Ovary (tissue), 9 donors: ENCODE data around the gene PANK3. TPM values are rescaled to one million over a fixed set of nuclear protein-coding genes. Genes with fewer than 3 reads are reported as not detected.
"Not testable (repeated sequence)": the region's sequence is repeated elsewhere in the genome, so short reads cannot be mapped to it uniquely, and the experiment has no call there.

Source experiments
- DNase-seq, 5 donors: peaks; one replicate each; pipeline ENCODE4 v3.0.0-alpha.2; 2019 to 2020
- H3K27ac ChIP-seq, 2 donors: fragments of 200-600 bp; one replicate each; pipeline versions ENCODE4 v1.5.1 to v1.8.0; 2019 to 2022
- H3K27me3 ChIP-seq: fragments of 200-600 bp; one replicate; pipeline ENCODE4 v1.8.0; 2022
- H3K36me3 ChIP-seq: fragments of 200-600 bp; sonication (generic); one replicate; pipeline ENCODE4 v1.5.1; 2019
- H3K4me1 ChIP-seq: one replicate; pipeline ENCODE4 v1.8.1; 2013; ENCODE audit warnings: mild to moderate bottlenecking, moderate library complexity; ENCODE audit not compliant: insufficient read depth
- H3K4me3 ChIP-seq: fragments of 200-600 bp; sonication (generic); one replicate; pipeline ENCODE4 v1.5.1; 2017
- H3K9me3 ChIP-seq, 2 donors: fragments of 200-600 bp in 1 of 2; sonication (generic) in 1 of 2; one replicate each; pipeline versions ENCODE4 v1.5.1 to v1.8.1; 2013 to 2019; ENCODE audit warnings: mild to moderate bottlenecking in 1 of 2, moderate library complexity in 1 of 2
- EP300 ChIP-seq: sonication (generic); formaldehyde crosslinking; IDR thresholded peaks from one replicate; pipeline ENCODE4 v1.6.1; 2017; ENCODE audit warnings: antibody characterized with exemption
- POLR2A ChIP-seq: fragments of 450-650 bp; IDR thresholded peaks from one replicate; pipeline ENCODE4 v1.6.1; 2017; ENCODE audit warnings: antibody characterized with exemption, mild to moderate bottlenecking, moderate library complexity
- WGBS, 3 donors: extraction: QIAGEN DNeasy Blood & Tissue Kit in 1 of 3; methylation state at CpG; one replicate each; pipeline versions ENCODE4 v1.1.5 to v1.1.7; 2013 to 2017; 5-methylcytosine and 5-hydroxymethylcytosine counted together
- intact Hi-C, 4 donors: fragments of 100-400 bp; cut with DNase I; formaldehyde crosslinking; loops; one replicate each; pipeline versions ENCODE4 v1.11.0 to v1.15.1; 2022 to 2023
- polyA plus RNA-seq, 2 donors: library from polyadenylated mRNA; stranded (reverse); fragments of 200-250 nt in 1 of 2; fragments of 350-450 nt in 1 of 2; fragmentation: Illumina TruSeq in 1 of 2; extraction: RNeasy Lipid Tissue Mini Kit (QIAGEN cat#74804) in 1 of 2; gene quantifications; one replicate each; pipeline ENCODE4 v1.2.3, GENCODE V29; 2013 to 2014
- total RNA-seq, 7 donors: library from RNA; depleted of rRNA in 2 of 7; stranded (reverse); fragments of >200 nt in 2 of 7; fragmentation: NEBNext Ultra II Directional in 3 of 7; extraction: Animal tissue kit (Norgen Biotek cat#: 25700) in 3 of 7; gene quantifications; one replicate each; pipeline versions ENCODE4 v1.1.0 to v1.2.4, GENCODE V29; 2016 to 2023
- TF ChIP-seq, protein P1 (sequence below), 3 donors: fragments of 450-650 bp in 2 of 3; fragments of 200-600 bp in 1 of 3; IDR thresholded peaks; one replicate each; pipeline versions ENCODE4 v1.5.1 to v1.8.0; 2016 to 2022; ENCODE audit warnings: antibody characterized with exemption in 3 of 3, mild to moderate bottlenecking in 1 of 3
- donor health status: DM: no; HTN: no; CAD: no; lungs with moderate emphysema.
- donor health status: DM: no; HTN: no; CAD: no.
- donor health status: Bipolar disorder and iron deficiency.
- donor health status: DM: yes; HTN: yes; CAD: no.
- donor health status: DM: no; HTN: no; CAD: no.
- donor health status: DM: yes; HTN: yes; CAD: no.

PANK3 gene
- total and polyA plus RNA-seq, 9 donors = 8.3 to 59.1 (median 35.7) TPM

DNA sequence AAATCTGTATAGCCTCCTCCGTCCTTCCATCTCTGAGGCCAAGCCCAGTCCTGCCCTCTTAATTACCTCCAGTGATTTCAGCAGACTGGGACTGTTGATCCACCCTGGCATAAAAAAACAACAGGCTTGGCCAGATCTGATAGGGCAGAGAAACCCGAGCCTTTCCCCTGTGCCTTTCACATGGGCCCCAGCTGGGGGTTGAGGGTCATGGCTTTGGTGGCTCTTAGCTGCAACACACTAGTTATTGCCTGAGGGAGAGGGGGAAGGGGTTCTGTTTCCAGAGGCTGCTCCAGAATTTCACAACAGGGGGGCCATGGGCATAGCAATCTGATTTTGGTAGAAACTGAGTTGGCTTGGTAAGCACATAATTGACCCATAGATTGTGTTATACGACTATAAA, 21.2 kb upstream of the PANK3 start:
- DNase-seq = no peak
- Histone ChIP-seq H3K4me3 (no peak overlapping the region), H3K27me3 (no peaks in the 10 kb centered on the region), H3K9me3 (no peaks in the 10 kb centered on the region), H3K4me1 (no peaks in the 10 kb centered on the region), H3K27ac (no peak overlapping the region), H3K36me3 (no peaks in the 10 kb centered on the region)
- TF ChIP-seq EP300 = no peak
- WGBS, 3 donors = 68 to 75% (median 71%) methylated on average over 3 of the region's 3 CpGs
- intact Hi-C loops = no loop called here

DNA sequence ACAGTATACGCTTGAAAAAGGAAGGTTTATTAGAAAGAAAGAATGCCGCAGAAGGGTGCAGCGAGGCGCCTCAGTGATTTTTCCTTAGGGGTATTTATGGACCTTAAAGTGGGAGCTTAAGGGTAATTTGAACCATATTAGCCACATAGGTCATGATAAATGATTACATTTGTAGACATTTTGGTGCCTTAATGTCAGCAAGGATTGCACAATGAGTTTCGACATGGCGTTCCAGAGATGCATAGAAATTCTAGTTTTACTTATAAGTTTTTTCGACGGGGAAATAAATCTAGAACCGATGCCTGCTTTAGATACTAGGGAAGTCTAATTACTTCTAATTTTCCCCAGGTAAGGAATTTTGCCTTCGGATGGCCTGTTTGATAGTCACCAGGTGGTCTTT, 20.7 kb upstream of the PANK3 start:
- Histone ChIP-seq H3K27ac (no peak overlapping the region), H3K4me3 (no peak overlapping the region), H3K9me3 (no peaks in the 10 kb centered on the region), H3K36me3 (no peaks in the 10 kb centered on the region), H3K4me1 (no peaks in the 10 kb centered on the region), H3K27me3 (no peaks in the 10 kb centered on the region)
- DNase-seq = no peak
- TF ChIP-seq, protein P1, sequence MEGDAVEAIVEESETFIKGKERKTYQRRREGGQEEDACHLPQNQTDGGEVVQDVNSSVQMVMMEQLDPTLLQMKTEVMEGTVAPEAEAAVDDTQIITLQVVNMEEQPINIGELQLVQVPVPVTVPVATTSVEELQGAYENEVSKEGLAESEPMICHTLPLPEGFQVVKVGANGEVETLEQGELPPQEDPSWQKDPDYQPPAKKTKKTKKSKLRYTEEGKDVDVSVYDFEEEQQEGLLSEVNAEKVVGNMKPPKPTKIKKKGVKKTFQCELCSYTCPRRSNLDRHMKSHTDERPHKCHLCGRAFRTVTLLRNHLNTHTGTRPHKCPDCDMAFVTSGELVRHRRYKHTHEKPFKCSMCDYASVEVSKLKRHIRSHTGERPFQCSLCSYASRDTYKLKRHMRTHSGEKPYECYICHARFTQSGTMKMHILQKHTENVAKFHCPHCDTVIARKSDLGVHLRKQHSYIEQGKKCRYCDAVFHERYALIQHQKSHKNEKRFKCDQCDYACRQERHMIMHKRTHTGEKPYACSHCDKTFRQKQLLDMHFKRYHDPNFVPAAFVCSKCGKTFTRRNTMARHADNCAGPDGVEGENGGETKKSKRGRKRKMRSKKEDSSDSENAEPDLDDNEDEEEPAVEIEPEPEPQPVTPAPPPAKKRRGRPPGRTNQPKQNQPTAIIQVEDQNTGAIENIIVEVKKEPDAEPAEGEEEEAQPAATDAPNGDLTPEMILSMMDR (IDR thresholded peaks at IDR 0.05) = no peak
- no peak for TF ChIP-seq POLR2A
- TF ChIP-seq EP300 = no peak
- intact Hi-C loops = no loop called here
- WGBS, 3 donors = 87 to 92% (median 92%) methylated on average over 10 of the region's 10 CpGs

DNA sequence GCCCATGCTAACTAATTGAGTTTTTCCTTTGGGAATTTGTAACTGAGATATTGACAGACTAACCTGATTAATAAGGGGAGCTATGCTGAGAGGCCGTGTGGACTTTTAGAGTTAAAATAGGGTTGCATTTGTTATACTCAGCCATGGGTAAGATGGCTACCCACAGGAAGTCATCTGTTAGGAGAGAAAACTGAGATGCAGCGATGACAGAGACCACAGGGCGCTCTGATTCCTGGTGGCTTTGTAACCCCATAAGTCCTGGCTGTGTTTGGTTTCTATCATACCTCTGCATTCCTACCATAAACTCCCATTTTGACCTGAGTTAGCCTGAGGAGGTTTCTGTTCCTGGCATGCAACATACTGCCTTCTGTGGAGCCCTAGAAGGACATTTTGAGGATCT, 19.5 kb upstream of the PANK3 start:
- WGBS, 3 donors = 81 to 91% (median 88%) methylated on average over 3 of the region's 3 CpGs
- Histone ChIP-seq H3K27me3 (no peaks in the 10 kb centered on the region), H3K9me3 (no peaks in the 10 kb centered on the region), H3K36me3 (no peaks in the 10 kb centered on the region), H3K4me3 (no peak overlapping the region), H3K4me1 (no peaks in the 10 kb centered on the region), H3K27ac (no peak overlapping the region)
- intact Hi-C loops = no loop called here
- DNase-seq = no peak
- TF ChIP-seq POLR2A = no peak
- no peak for TF ChIP-seq EP300
- TF ChIP-seq, protein P1 (IDR thresholded peaks at IDR 0.05) = no peak

DNA sequence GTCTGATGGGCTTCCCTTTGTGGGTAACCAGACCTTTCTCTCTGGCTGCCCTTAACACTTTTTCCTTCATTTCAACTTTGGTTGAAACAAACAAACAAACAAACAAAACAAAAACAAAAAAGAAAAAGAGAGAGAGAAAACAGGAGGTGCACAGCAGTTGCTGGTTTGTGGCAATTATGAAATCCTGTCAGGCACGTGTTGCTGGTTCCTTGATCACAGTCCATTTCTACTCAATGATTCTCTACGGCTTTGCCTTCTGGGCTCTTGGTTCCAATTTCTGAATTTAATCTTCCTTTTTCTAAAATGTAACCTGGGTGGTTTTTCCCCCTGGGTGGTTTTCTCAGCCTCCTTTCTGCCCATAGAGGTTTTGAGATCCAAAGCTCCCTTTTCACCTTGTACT, 17.8 kb upstream of the PANK3 start:
- no peaks in the 10 kb centered on the region for H3K9me3 ChIP-seq
- no peak overlapping the region for H3K4me3 ChIP-seq
- DNase-seq = no peak
- 78 to 83% (median 80%) methylated on average over 2 of the region's 2 CpGs for WGBS, 3 donors
- H3K4me1 ChIP-seq = no peaks in the 10 kb centered on the region
- H3K27me3 ChIP-seq = no peaks in the 10 kb centered on the region
- no peak for TF ChIP-seq POLR2A
- TF ChIP-seq, protein P1 (IDR thresholded peaks at IDR 0.05) = no peak
- H3K27ac ChIP-seq = no peak overlapping the region
- no peaks in the 10 kb centered on the region for H3K36me3 ChIP-seq
- intact Hi-C loops = no loop called here

DNA sequence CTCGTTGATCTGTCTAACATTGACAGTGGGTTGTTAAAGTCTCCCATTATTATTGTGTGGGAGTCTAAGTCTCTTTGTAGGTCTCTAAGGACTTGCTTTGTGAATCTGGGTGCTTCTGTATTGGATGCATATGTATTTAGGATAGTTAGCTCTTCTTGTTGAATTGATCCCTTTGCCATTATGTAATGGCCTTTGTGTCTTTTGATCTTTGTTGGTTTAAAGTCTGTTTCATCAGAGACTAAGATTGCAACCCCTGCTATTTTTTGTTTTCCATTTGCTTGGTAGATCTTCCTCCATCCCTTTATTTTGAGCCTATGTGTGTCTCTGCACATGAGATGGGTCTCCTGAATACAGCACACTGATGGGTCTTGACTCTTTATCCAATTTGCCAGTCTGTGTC, 17.0 kb upstream of the PANK3 start:
- 59 to 83% (median 67%) methylated on average over 1 of the region's 1 CpG for whole genome bisulfite sequencing, 3 donors
- intact Hi-C loops, DNase-seq, H3K36me3 ChIP-seq, H3K4me1 ChIP-seq, H3K27ac ChIP-seq, H3K9me3 ChIP-seq, H3K4me3 ChIP-seq, H3K27me3 ChIP-seq: not testable (repeated sequence)

DNA sequence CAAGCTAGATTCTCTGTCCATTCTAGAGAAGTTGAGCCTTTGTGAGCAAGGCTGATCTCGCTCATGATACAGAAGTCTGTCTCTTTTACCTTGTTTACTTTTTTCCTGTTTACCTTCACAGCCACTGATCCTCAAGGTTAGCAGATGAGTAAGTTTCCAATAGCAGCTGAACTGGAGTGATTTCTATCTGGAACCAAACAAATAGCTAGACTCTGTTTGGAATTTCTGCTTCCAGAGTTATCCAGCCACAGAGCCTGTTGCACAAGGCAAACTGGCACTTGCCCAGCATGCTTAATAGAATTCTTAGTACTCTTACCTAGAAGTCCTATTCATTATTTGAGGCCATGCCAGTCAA, 12.8 kb upstream of the PANK3 start:
- no peaks in the 10 kb centered on the region for H3K9me3 ChIP-seq
- H3K27me3 ChIP-seq = no peaks in the 10 kb centered on the region
- no peak overlapping the region for H3K4me3 ChIP-seq
- no peaks in the 10 kb centered on the region for H3K4me1 ChIP-seq
- no peak for TF ChIP-seq EP300
- TF ChIP-seq POLR2A = no peak
- TF ChIP-seq, protein P1 (IDR thresholded peaks at IDR 0.05) = no peak
- H3K27ac ChIP-seq = no peak overlapping the region
- no peak for DNase-seq
- intact Hi-C loops = no loop called here
- H3K36me3 ChIP-seq = no peaks in the 10 kb centered on the region
- WGBS, 3 donors = 79 to 88% (median 81%) methylated on average over 1 of the region's 1 CpG
